Measurements from ENCODE around the gene MAPKAPK5.

DNA sequence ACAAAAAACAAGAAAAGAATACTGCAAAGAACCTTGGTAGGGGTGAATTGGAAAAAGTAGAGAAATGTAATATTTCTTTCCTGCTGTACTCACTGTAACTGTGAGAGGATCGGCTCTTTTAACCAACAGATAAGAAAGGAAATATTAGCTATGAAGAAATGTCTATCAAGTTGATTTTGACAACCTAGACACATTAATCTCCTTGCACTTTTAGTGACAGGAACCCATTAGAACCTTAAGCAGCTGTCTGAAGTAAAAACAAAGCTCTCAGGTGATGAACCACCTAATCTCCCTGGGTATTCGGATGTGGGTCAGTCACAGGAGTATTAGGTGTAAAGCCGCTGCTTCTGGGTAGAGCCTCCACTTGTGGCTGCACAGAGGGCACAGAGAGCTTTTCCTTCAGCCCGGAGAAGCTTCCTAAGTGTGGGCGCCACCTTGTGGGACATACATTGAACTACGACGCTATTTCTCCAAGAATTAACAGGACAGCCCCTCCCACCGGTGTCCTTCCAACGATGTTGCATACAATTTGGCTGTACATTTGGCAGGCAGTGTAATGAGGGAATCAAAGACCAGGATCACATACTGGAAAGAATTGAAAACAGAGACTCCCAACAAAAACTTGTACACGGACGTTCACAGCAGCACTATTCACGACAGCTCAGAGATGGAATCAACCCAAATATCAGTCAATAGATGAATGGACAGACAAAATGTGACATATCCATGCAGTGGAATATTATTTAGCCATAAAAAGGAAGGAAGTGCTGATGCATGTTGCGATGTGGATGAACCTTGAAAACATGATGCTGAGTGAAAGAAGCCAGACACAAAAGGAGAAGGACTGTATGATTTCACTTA lies 28.9 kb upstream of the MAPKAPK5 start:
- TF ChIP-seq EZH2 (IDR thresholded peaks at IDR 0.05; ENCODE audit: borderline replicate concordance, low read depth, low read length) (no peak), E2F6 (IDR thresholded peaks at IDR 0.05; ENCODE audit: borderline replicate concordance in 1 of 2, extremely low read depth in 1 of 2, insufficient read depth in 1 of 2, insufficient read length in 1 of 2, low read depth in 1 of 2, low read length in 1 of 2, poor library complexity in 1 of 2, severe bottlenecking in 1 of 2) (no peak), POLR2AphosphoS5 (IDR thresholded peaks at IDR 0.05; ENCODE audit: control insufficient read depth, insufficient read depth, low read depth, low read length) (no peak), ZNF740 (CRISPR knock-in tag; IDR thresholded peaks at IDR 0.05) (no peak), ZNF740 (tag; IDR thresholded peaks at IDR 0.05) (no peak), ZNF830 (CRISPR knock-in tag; IDR thresholded peaks at IDR 0.05) (no peak), ELF4 (CRISPR knock-in tag; IDR thresholded peaks at IDR 0.05) (no peak), USF2 (CRISPR knock-in tag; IDR thresholded peaks at IDR 0.05) (no peak), SRSF7 (optimal IDR thresholded peaks at IDR 0.05; ENCODE audit: low read depth, low read length) (no peak), TCF7 (IDR thresholded peaks at IDR 0.05; ENCODE audit: borderline replicate concordance) (no peak), GABPA (tag; conservative IDR thresholded peaks at IDR 0.05; ENCODE audit: low read depth) (no peak), ZBTB2 (IDR thresholded peaks at IDR 0.05) (no peak), MAFK (IDR thresholded peaks at IDR 0.05; ENCODE audit: low read length) (no peak), POLR2A (conservative IDR thresholded peaks at IDR 0.05) (no peak)
- TF ChIP-seq, protein P1, sequence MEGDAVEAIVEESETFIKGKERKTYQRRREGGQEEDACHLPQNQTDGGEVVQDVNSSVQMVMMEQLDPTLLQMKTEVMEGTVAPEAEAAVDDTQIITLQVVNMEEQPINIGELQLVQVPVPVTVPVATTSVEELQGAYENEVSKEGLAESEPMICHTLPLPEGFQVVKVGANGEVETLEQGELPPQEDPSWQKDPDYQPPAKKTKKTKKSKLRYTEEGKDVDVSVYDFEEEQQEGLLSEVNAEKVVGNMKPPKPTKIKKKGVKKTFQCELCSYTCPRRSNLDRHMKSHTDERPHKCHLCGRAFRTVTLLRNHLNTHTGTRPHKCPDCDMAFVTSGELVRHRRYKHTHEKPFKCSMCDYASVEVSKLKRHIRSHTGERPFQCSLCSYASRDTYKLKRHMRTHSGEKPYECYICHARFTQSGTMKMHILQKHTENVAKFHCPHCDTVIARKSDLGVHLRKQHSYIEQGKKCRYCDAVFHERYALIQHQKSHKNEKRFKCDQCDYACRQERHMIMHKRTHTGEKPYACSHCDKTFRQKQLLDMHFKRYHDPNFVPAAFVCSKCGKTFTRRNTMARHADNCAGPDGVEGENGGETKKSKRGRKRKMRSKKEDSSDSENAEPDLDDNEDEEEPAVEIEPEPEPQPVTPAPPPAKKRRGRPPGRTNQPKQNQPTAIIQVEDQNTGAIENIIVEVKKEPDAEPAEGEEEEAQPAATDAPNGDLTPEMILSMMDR (IDR thresholded peaks at IDR 0.05 in 2 of 3, conservative IDR thresholded peaks at IDR 0.05 in 1 of 3; ENCODE audit: insufficient read depth in 2 of 3, low read depth in 1 of 3, low read length in 3 of 3): peak; percentile 88 to 96 (median 93)
